Fibroblast of mammary gland (primary cell): ENCODE results near the gene LPO.
A peak's percentile ranks its signal among the peaks of the same experiment; 100 is the strongest.

Experiments used
- DNase-seq: peaks from one replicate; pipeline ENCODE4 v3.0.0-alpha.2; 2010; ENCODE audit warnings: low read depth
- H3K4me3 ChIP-seq: 2 replicates; pipeline ENCODE4 v1.5.1; 2011; ENCODE audit warnings: low read depth, mild to moderate bottlenecking, low read length, moderate library complexity; ENCODE audit not compliant: control insufficient read depth
- CTCF ChIP-seq: conservative IDR thresholded peaks from 2 replicates; pipeline ENCODE4 v1.5.1; 2011; ENCODE audit warnings: low read depth, low read length, inconsistent platforms; ENCODE audit not compliant: control insufficient read depth, insufficient read depth

The LPO gene

GRCh38 chr17:58302171-58302918 is 64.0 kb downstream of the LPO start:
- no peak for DNase-seq
- no peak for TF ChIP-seq CTCF
- H3K4me3 ChIP-seq, result no peak overlapping the region

- H3K4me3 ChIP-seq, result no peak overlapping the region
- TF ChIP-seq CTCF, result no peak
- no peak for DNase-seq
Observed at GRCh38 chr17:58302919-58303585, 64.7 kb downstream of the LPO start.

- peak; percentile 78 for TF ChIP-seq CTCF
- DNase-seq, result peak; percentile 36
- no peak overlapping the region for H3K4me3 ChIP-seq
Observed at GRCh38 chr17:58303971-58304749, 65.8 kb downstream of the LPO start.

GRCh38 chr17:58304750-58305486 is 66.5 kb downstream of the LPO start:
- no peak for DNase-seq
- H3K4me3 ChIP-seq, result no peak overlapping the region
- no peak for TF ChIP-seq CTCF

- DNase-seq, result no peak
- H3K4me3 ChIP-seq, result no peak overlapping the region
- TF ChIP-seq CTCF, result no peak
Observed at GRCh38 chr17:58305626-58306025, 67.2 kb downstream of the LPO start.
